COLO668 (cell line): Measurements from ENCODE around the gene PCDH18.
"Not testable (repeated sequence)": the region's sequence is repeated elsewhere in the genome, so short reads cannot be mapped to it uniquely, and the experiment has no call there.

Experiments
- DNase-seq: peaks from one replicate; lab custom pipeline; 2025; ENCODE audit not compliant: unreplicated experiment; lab: John Stamatoyannopoulos, UW

Gene PCDH18

GRCh38 chr4:137529432-137529831 lies 2.9 kb downstream of the PCDH18 start:
- DNase-seq, result no peak

GRCh38 chr4:137528673-137529072 lies 3.6 kb downstream of the PCDH18 start:
- DNase-seq, result no peak

GRCh38 chr4:137526681-137527080 lies 5.6 kb downstream of the PCDH18 start:
- DNase-seq, result no peak

GRCh38 chr4:137524725-137525369 lies 7.4 kb downstream of the PCDH18 start:
- DNase-seq, result no peak

- DNase-seq, result no peak
Measured at GRCh38 chr4:137523329-137523728, 9.0 kb downstream of the PCDH18 start.

GRCh38 chr4:137521053-137521452 lies 11.2 kb downstream of the PCDH18 start:
- no peak for DNase-seq

- DNase-seq, result no peak
Measured at GRCh38 chr4:137519406-137519805, 12.9 kb downstream of the PCDH18 start.

- not testable (repeated sequence) for DNase-seq
Measured at GRCh38 chr4:137517323-137517722, 15.0 kb downstream of the PCDH18 start.

- no peak for DNase-seq
Measured at GRCh38 chr4:137514406-137515111, 17.7 kb downstream of the PCDH18 start.

- DNase-seq, result no peak
Measured at GRCh38 chr4:137510557-137511265, 21.6 kb downstream of the PCDH18 start.

- DNase-seq, result no peak
Measured at GRCh38 chr4:137509855-137510282, 22.4 kb downstream of the PCDH18 start.

GRCh38 chr4:137502339-137503129 lies 29.8 kb downstream of the PCDH18 start:
- DNase-seq, result no peak

GRCh38 chr4:137496267-137496666 lies 36.0 kb downstream of the PCDH18 start:
- not testable (repeated sequence) for DNase-seq

- no peak for DNase-seq
Measured at GRCh38 chr4:137495578-137495977, 36.7 kb downstream of the PCDH18 start.

GRCh38 chr4:137483313-137483959 lies 48.9 kb downstream of the PCDH18 start:
- DNase-seq, result not testable (repeated sequence)

GRCh38 chr4:137479657-137480056 lies 52.6 kb downstream of the PCDH18 start:
- not testable (repeated sequence) for DNase-seq

GRCh38 chr4:137476345-137476744 lies 55.9 kb downstream of the PCDH18 start:
- no peak for DNase-seq

GRCh38 chr4:137474711-137475301 lies 57.5 kb downstream of the PCDH18 start:
- no peak for DNase-seq

GRCh38 chr4:137471895-137472294 lies 60.4 kb downstream of the PCDH18 start:
- DNase-seq, result no peak

- no peak for DNase-seq
Measured at GRCh38 chr4:137471461-137471860, 60.8 kb downstream of the PCDH18 start.
